Activated T-helper 2 cell treated with anti-CD3 and anti-CD28 coated beads, Interferon-gamma antibody, Interleukin-2, Interleukin-4, amounts not matched to agents 10 μg/mL and 5 μg/mL and 100 μg/mL, durations not matched to agents 14 hours and 24 hours and 36 hours (primary cell): Measurements from ENCODE around the gene REEP6. TPM values are rescaled to one million over a fixed set of nuclear protein-coding genes. Genes with fewer than 3 reads are reported as not detected.

ENCODE experiments used
- DNase-seq: peaks from one replicate; pipeline ENCODE4 v3.0.0; 2021; ENCODE audit warnings: low spot score
- H3K27ac Mint-ChIP-seq: one replicate; pipeline ENCODE4 v1.8.0; 2021; ENCODE audit warnings: mixed read lengths
- H3K27me3 Mint-ChIP-seq: one replicate; pipeline ENCODE4 v1.8.0; 2021; ENCODE audit warnings: low read depth, mixed read lengths
- H3K36me3 Mint-ChIP-seq: one replicate; pipeline ENCODE4 v1.8.0; 2021; ENCODE audit warnings: low read depth, mixed read lengths
- H3K4me1 Mint-ChIP-seq: one replicate; pipeline ENCODE4 v1.8.0; 2021; ENCODE audit warnings: low read depth, mixed read lengths
- H3K4me3 Mint-ChIP-seq: one replicate; pipeline ENCODE4 v1.8.0; 2021; ENCODE audit warnings: low read depth, mild to moderate bottlenecking, moderate library complexity, mixed read lengths
- H3K9me3 Mint-ChIP-seq: one replicate; pipeline ENCODE4 v1.8.0; 2021; ENCODE audit warnings: mixed read lengths
- intact Hi-C: fragments of 100-400 bp; cut with micrococcal nuclease; formaldehyde crosslinking; loops from one replicate; pipeline ENCODE4 v1.15.1; 2023
- total RNA-seq: library from RNA; stranded (reverse); gene quantifications from 2 replicates; pipeline ENCODE4 v1.2.3, GENCODE V29; 2022

Gene REEP6
- total RNA-seq, 1 donor from 2014 or later, result 2.1 TPM

DNA sequence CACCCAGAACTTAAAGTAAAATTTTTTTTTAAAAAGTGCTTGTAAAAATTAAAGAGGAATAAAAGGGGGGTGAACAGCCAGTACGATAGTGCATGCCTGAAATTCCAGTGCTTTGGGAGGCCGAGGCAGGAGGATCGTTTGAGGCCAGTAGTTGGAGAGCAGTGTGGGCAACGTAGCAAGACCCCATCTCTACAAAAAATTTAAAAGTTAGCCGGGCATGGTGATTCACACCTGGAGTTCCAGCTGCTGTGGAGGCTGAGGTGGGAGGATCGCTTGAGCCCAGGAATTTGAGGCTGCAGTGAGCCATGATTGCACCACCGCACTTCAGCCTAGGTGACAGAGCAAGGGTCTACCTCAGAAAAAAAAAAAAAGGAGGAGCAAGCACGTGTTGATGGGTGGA lies 14.0 kb downstream of the REEP6 start:
- H3K27ac Mint-ChIP-seq, result no peak overlapping the region
- DNase-seq, result no peak
- H3K36me3 Mint-ChIP-seq, result peaks cover 3% of the 10 kb centered on the region
- no peaks in the 10 kb centered on the region for H3K9me3 Mint-ChIP-seq
- H3K4me1 Mint-ChIP-seq, result peaks cover 11% of the 10 kb centered on the region
- H3K4me3 Mint-ChIP-seq, result no peak overlapping the region
- intact Hi-C loops, result no loop called here
- H3K27me3 Mint-ChIP-seq, result peaks cover 5% of the 10 kb centered on the region

GRCh38 chr19:1505991-1506881 lies 15.3 kb downstream of the REEP6 start:
- H3K4me3 Mint-ChIP-seq, result no peak overlapping the region
- peaks cover 12% of the 10 kb centered on the region for H3K4me1 Mint-ChIP-seq
- intact Hi-C loops, result no loop called here
- H3K27me3 Mint-ChIP-seq, result peaks cover 6% of the 10 kb centered on the region
- peaks cover 3% of the 10 kb centered on the region for H3K36me3 Mint-ChIP-seq
- no peak overlapping the region for H3K27ac Mint-ChIP-seq
- DNase-seq, result no peak
- no peaks in the 10 kb centered on the region for H3K9me3 Mint-ChIP-seq

DNA sequence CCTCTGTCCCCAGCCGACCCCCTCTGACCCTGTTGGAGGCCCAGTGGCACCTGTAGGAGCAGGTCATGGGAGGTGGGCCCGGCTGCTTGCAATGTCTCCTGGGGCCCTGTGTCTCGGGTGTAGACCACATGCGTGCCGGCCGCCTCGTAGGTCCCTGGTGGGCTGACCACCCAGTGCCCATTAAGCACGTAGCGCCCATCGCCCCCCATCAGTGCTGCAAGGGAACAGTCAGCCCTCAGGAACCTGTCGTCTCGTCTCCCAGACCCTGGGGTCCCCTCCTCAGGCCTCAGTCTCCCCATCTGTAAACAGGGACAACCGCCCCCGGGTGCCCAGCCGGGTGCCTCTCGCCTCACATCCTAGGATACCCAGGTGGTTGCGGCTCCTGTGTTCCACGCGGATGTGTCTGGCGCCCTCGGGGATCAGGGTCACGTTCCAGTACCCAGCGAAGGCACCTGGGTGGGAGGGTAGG lies 16.2 kb downstream of the REEP6 start:
- DNase-seq, result no peak
- Mint-ChIP-seq H3K4me3 (peak overlapping the region; percentile 81), H3K9me3 (no peaks in the 10 kb centered on the region), H3K27ac (no peak overlapping the region), H3K27me3 (peaks cover 8% of the 10 kb centered on the region), H3K36me3 (peaks cover 3% of the 10 kb centered on the region), H3K4me1 (peaks cover 13% of the 10 kb centered on the region)
- intact Hi-C loops, result no loop called here

GRCh38 chr19:1507763-1508506 lies 17.0 kb downstream of the REEP6 start:
- intact Hi-C loops, result no loop called here
- peak; percentile 84 for DNase-seq
- Mint-ChIP-seq H3K9me3 (no peaks in the 10 kb centered on the region), H3K27me3 (peaks cover 8% of the 10 kb centered on the region), H3K4me1 (peaks cover 17% of the 10 kb centered on the region), H3K36me3 (peaks cover 3% of the 10 kb centered on the region), H3K27ac (peak overlapping the region; percentile 82), H3K4me3 (peak overlapping the region; percentile 81)

DNA sequence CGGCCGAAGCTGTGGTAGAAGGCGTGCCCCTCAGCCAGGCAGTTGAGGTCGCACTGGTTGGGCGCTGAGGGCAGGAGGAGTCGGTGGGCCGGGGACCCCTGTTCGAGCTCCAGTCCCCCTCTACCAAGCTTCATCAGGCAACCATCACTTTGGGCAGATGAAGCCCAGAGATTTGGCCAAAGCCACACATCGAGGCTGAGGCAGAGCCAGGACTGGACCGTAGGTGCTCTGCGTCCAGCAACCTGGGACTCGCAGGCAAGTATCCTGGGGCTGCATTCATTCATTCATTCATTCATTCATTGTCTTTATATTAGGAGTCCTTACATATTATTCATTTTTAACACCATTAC lies 17.5 kb downstream of the REEP6 start:
- H3K4me3 Mint-ChIP-seq, result no peak overlapping the region
- H3K27ac Mint-ChIP-seq, result no peak overlapping the region
- DNase-seq, result no peak
- peaks cover 8% of the 10 kb centered on the region for H3K27me3 Mint-ChIP-seq
- peaks cover 17% of the 10 kb centered on the region for H3K4me1 Mint-ChIP-seq
- peaks cover 3% of the 10 kb centered on the region for H3K36me3 Mint-ChIP-seq
- intact Hi-C loops, result no loop called here
- H3K9me3 Mint-ChIP-seq, result no peaks in the 10 kb centered on the region

DNA sequence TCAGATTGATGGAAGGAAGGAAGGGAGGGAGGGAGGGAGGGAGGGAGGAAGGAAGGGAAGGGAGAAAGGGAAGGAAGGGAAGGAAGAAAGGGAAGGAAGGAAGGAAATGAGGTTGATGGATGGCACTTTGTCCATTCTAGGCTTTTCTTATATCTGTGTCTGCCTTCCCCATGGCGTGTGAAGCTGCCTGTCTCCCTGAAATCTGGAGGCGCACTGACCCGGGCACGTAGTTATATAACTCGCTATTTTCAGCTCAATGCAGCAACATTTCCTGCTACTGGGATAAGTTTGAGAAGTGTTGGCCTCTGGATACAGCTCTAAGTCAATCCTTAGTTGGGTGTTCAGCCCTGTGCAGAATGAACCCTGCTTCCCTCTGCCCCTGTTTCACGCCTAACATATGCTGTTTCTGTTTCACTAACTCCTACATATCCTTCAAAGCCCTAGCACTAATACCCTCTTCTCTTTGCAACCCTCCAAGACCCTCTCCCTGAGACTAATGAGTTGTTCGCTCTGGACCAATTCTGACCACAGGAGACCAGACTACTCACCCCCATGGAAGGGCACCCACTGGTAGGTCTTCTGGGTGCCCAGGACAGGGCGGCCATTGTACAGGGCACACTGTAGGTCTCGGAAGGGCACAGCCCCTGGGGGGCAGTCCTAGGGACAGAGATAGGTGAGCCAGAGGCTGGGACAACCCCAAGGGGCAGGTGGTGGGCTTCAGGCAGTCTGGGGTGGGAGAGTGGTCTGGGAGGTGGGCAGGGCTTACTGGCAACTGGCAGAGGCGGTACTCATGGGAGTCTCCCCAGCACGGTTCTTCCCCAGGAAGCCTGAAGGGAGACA lies 18.8 kb downstream of the REEP6 start:
- intact Hi-C loops, result loop anchor here (5.0 to 10.0 kb wide), 3 partner anchors 38 to 235 kb away; partner anchors contain the start of gene FAM174C
- H3K27ac Mint-ChIP-seq, result no peak overlapping the region
- H3K9me3 Mint-ChIP-seq, result no peaks in the 10 kb centered on the region

GRCh38 chr19:1510442-1510806 lies 19.4 kb downstream of the REEP6 start:
- Mint-ChIP-seq H3K9me3 (no peaks in the 10 kb centered on the region), H3K36me3 (peaks cover 3% of the 10 kb centered on the region), H3K27me3 (peaks cover 7% of the 10 kb centered on the region), H3K4me3 (no peak overlapping the region), H3K4me1 (peaks cover 15% of the 10 kb centered on the region), H3K27ac (no peak overlapping the region)
- intact Hi-C loops, result loop anchor here (5.0 to 10.0 kb wide), 3 partner anchors 38 to 236 kb away; partner anchors contain the start of gene FAM174C
- no peak for DNase-seq

More for the DNA sequence above, 18.8 kb downstream of the REEP6 start:
- peaks cover 3% of the 10 kb centered on the region for H3K36me3 Mint-ChIP-seq
- H3K27me3 Mint-ChIP-seq, result peaks cover 7% of the 10 kb centered on the region
- peaks cover 15% of the 10 kb centered on the region for H3K4me1 Mint-ChIP-seq
- no peak for DNase-seq
- H3K4me3 Mint-ChIP-seq, result no peak overlapping the region

DNA sequence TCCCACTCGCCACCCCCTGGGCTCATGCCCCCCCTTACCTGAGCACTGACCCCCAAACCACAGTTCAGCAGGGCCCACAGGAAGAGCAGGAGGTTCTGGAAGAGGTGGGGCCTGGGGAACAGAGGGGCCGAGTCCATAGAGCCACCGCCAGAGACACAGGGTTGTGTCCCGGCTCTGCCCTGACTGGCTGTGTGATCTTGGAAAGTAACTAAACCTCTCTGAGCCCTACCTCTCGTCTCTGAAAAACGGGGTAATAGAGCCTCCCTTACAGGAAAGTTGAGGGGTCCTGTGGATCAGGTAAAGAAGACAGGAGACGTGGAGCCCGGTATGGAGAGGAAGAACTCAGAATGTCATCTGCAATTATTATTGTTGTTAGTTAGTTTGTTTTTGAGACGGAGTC lies 19.8 kb downstream of the REEP6 start:
- Mint-ChIP-seq H3K27me3 (peaks cover 7% of the 10 kb centered on the region), H3K36me3 (peaks cover 3% of the 10 kb centered on the region), H3K9me3 (no peaks in the 10 kb centered on the region), H3K4me1 (peaks cover 15% of the 10 kb centered on the region), H3K4me3 (peak overlapping the region; percentile 2), H3K27ac (no peak overlapping the region)
- intact Hi-C loops, result loop anchor here (5.0 to 10.0 kb wide), 3 partner anchors 39 to 236 kb away; partner anchors contain the start of gene FAM174C
- no peak for DNase-seq

GRCh38 chr19:1511318-1512317 lies 20.6 kb downstream of the REEP6 start:
- peak overlapping the region; percentile 74 for H3K4me3 Mint-ChIP-seq
- H3K27me3 Mint-ChIP-seq, result peaks cover 7% of the 10 kb centered on the region
- intact Hi-C loops, result loop anchor here (5.0 to 10.0 kb wide), 3 partner anchors 39 to 237 kb away; partner anchors contain the start of gene FAM174C
- peaks cover 13% of the 10 kb centered on the region for H3K4me1 Mint-ChIP-seq
- no peaks in the 10 kb centered on the region for H3K9me3 Mint-ChIP-seq
- H3K27ac Mint-ChIP-seq, result no peak overlapping the region
- DNase-seq, result no peak
- H3K36me3 Mint-ChIP-seq, result peaks cover 3% of the 10 kb centered on the region

DNA sequence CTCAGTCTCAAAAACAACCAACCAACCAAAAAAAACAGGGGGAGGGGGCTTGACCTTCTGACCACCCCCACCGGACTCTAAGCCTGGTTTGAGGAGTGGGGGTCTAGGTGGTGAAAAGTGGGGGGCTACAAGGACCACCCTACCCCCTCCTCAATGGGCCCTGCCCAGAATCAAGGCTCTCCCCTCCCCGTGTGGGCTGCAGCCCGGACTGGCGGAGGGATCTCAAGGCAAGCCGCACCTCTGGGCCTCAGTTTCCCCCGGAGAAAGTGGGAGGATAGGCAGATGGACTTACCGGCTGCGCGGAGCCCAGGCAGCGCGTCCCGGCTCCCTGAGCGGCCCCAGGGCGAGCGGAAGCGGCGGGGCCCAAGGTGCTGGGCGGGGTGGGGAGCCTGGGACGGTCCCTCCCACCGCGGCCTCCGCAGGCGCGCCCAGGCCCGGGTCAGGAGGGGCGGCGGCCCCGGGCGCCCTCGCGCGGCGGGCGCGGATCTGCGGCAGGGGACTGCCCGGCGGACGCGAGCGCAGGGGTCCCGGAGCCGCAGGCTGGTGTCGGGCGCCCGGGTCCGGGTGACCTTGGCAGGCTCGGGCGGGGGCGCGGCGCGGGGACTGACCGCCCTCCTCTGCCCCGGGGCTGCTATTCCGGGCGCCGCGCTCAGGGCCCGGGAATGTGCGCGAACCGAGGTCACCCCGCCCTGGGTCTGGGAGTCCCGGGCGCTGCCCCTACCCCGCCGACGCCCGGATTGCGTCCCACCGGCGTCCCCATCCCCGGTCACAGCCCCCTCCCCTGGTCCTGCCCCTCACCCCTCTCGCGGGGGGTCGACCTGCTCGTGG lies 21.9 kb downstream of the REEP6 start, which contains the start of gene ADAMTSL5:
ADAMTSL5 (minus strand) TSS at position 349 of the 828 bp plus-strand sequence. CDS start 2,076 bp downstream, outside the sequence.
- Mint-ChIP-seq H3K9me3 (no peaks in the 10 kb centered on the region), H3K27me3 (peaks cover 7% of the 10 kb centered on the region), H3K36me3 (peaks cover 1% of the 10 kb centered on the region), H3K4me1 (peaks cover 9% of the 10 kb centered on the region), H3K27ac (no peak within 1 kb of the TSS), H3K4me3 (peak within 1 kb of the TSS; percentile 74)
- DNase-seq, result peak; percentile 65
- intact Hi-C loops, result loop anchor here (5.0 to 10.0 kb wide), 3 partner anchors 41 to 238 kb away; partner anchors contain the start of gene FAM174C
